ENCODE data around the gene RPL7A. TPM values are rescaled to one million over a fixed set of nuclear protein-coding genes. Genes with fewer than 3 reads are reported as not detected.

Gene RPL7A
- total RNA-seq, 2 experiments from 2014 or later = 3,479 to 3,507 TPM

GRCh38 chr9:133342570-133342969 is 5.4 kb upstream of the RPL7A start:
- DNase-seq = no peak
- no peak overlapping the region for H3K4me3 Mint-ChIP-seq
- intact Hi-C loops (cut with micrococcal nuclease) = no loop called here
- H3K9me3 Mint-ChIP-seq = no peaks in the 10 kb centered on the region
- H3K4me1 Mint-ChIP-seq (ENCODE audit: low read depth) = peaks cover 40% of the 10 kb centered on the region
- ATAC-seq = no peak
- no peaks in the 10 kb centered on the region for H3K27me3 Mint-ChIP-seq
- peaks cover 58% of the 10 kb centered on the region for H3K36me3 Mint-ChIP-seq (ENCODE audit: low read depth)
- ChIA-PET POLR2A (interaction anchor here (1.1 to 24.9 kb wide), 3 partner anchors 19 to 117 kb away, joined by 4 to 872 read pairs (median 4); partner anchors contain the start of genes CACFD1, MED22, RPL7A and SURF1), CTCF (interaction anchor here (1.2 to 2.8 kb wide), 3 partner anchors 12 to 28 kb away, joined by 5 to 9 read pairs (median 7); partner anchors contain the start of genes SURF1 and SURF2)
- TF ChIP-seq CTCF (IDR thresholded peaks at IDR 0.05) = no peak
- H3K27ac Mint-ChIP-seq = no peak overlapping the region

- Mint-ChIP-seq H3K4me1 (ENCODE audit: low read depth) (peaks cover 42% of the 10 kb centered on the region), H3K9me3 (no peaks in the 10 kb centered on the region), H3K27me3 (no peaks in the 10 kb centered on the region), H3K36me3 (ENCODE audit: low read depth) (peaks cover 66% of the 10 kb centered on the region), H3K27ac (no peak overlapping the region), H3K4me3 (no peak overlapping the region)
- ChIA-PET POLR2A (interaction anchor here (0.8 to 24.9 kb wide), 2 partner anchors 17 to 73 kb away, joined by 3 to 872 read pairs; partner anchors contain the start of genes MED22, RPL7A, SURF1 and SURF2), CTCF (interaction anchor here (2.8 kb wide), 1 partner anchor 14 kb away, joined by 9 read pairs; no protein-coding TSS in a partner anchor)
- DNase-seq = no peak
- intact Hi-C loops (cut with micrococcal nuclease) = no loop called here
- ATAC-seq = no peak
- TF ChIP-seq CTCF (IDR thresholded peaks at IDR 0.05) = no peak
Observed at GRCh38 chr9:133344071-133344470, 3.9 kb upstream of the RPL7A start.

- Mint-ChIP-seq H3K27me3 (no peaks in the 10 kb centered on the region), H3K36me3 (ENCODE audit: low read depth) (peaks cover 66% of the 10 kb centered on the region), H3K4me1 (ENCODE audit: low read depth) (peaks cover 42% of the 10 kb centered on the region), H3K4me3 (no peak overlapping the region), H3K27ac (no peak overlapping the region), H3K9me3 (no peaks in the 10 kb centered on the region)
- ATAC-seq (no peak), DNase-seq (no peak)
- intact Hi-C loops (cut with micrococcal nuclease) = no loop called here
- POLR2A ChIA-PET = interaction anchor here (24.9 kb wide), 1 partner anchor 16 kb away, joined by 872 read pairs; the partner anchor contains the start of genes MED22, RPL7A, SURF1 and SURF2
- TF ChIP-seq CTCF (IDR thresholded peaks at IDR 0.05) = no peak
- CTCF ChIA-PET = no interaction called here
Observed at GRCh38 chr9:133344979-133345378, 3.0 kb upstream of the RPL7A start.

GRCh38 chr9:133345596-133345995 is 2.4 kb upstream of the RPL7A start:
- intact Hi-C loops (cut with micrococcal nuclease) = no loop called here
- ChIA-PET POLR2A (interaction anchor here (1.1 to 24.9 kb wide), 4 partner anchors 8 to 71 kb away, joined by 3 to 872 read pairs (median 4); partner anchors contain the start of genes MED22, RPL7A, SURF1 and SURF2), CTCF (interaction anchor here (0.6 kb wide), 1 partner anchor 156 kb away, joined by 3 read pairs; no protein-coding TSS in a partner anchor)
- Mint-ChIP-seq H3K36me3 (ENCODE audit: low read depth) (peaks cover 66% of the 10 kb centered on the region), H3K4me3 (no peak overlapping the region), H3K27me3 (no peaks in the 10 kb centered on the region), H3K27ac (no peak overlapping the region), H3K9me3 (no peaks in the 10 kb centered on the region), H3K4me1 (ENCODE audit: low read depth) (peaks cover 42% of the 10 kb centered on the region)
- no peak for TF ChIP-seq CTCF (IDR thresholded peaks at IDR 0.05)
- ATAC-seq (no peak), DNase-seq (no peak)
